ENCODE results near the gene IGF1. TPM values are rescaled to one million over a fixed set of nuclear protein-coding genes. Genes with fewer than 3 reads are reported as not detected.

The IGF1 gene
- total and polyA plus RNA-seq, 4 experiments from 2014 or later, result not detected

DNA sequence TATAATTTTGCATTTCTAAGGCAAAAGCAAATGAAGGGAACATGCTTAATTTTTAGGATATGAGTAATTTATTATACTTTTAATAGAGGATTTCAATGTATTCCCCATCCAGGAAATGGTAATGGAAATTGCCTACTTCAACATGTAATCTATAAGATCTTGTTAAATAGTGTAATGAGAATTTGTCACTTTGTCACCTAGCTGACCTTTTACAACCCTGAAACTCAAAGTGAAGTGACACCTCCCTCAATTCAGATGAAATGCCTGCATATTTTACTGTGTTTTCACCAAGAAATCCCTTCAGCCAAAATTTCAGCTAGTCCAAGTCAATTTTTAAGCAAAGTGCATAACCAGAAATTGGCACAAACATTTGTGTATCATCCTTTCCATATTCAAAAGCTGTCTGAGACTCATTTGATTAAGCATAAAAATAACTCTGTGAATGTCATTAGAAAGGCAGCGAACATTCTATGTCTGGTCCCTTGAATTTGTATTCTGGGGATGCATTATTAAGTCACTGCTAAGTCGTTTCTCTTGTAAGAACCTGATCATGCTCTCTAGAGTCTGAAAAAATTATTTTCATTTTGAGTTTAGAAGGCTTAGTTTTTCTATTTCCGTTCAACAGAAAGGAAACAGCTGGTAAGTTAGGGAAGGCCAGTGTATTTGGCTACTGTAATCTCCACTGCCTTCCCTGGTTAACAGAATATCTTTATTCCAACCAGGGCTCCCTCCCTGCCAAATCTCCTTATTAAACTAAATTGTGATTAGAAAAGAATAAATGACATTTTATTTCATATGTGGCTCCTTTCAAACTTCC, 100.8 kb downstream of the IGF1 start:
- H3K27me3 Mint-ChIP-seq, result peaks cover 1 to 2% of the 10 kb centered on the region in 2 donors
- DNase-seq, result no peak
- H3K27ac Mint-ChIP-seq, result no peak overlapping the region
- intact Hi-C loops (cut with micrococcal nuclease), result no loop called here
- Histone ChIP-seq H3K4me1 (ENCODE audit: insufficient read depth, low read length) (no peaks in the 10 kb centered on the region), H3K36me3 (ENCODE audit: insufficient read depth, low read length) (no peaks in the 10 kb centered on the region), H3K4me3 (ENCODE audit: low read length in 2 of 2) (no peak overlapping the region), H3K9me3 (ENCODE audit: control insufficient read depth in 1 of 2, low read length in 2 of 2) (no peaks in the 10 kb centered on the region), H3K27ac (ENCODE audit: low read depth, low read length) (no peak overlapping the region), H3K27me3 (ENCODE audit: insufficient read depth, low read length) (no peaks in the 10 kb centered on the region)
- ChIA-PET POLR2A (ENCODE audit: partially characterized antibody) (no interaction called here), CTCF (ENCODE audit: partially characterized antibody) (no interaction called here)
- H3K4me1 Mint-ChIP-seq, result no peaks in the 10 kb centered on the region
- peaks cover 0 to 15% (median 5%) of the 10 kb centered on the region in 8 donors for H3K9me3 Mint-ChIP-seq
- H3K36me3 Mint-ChIP-seq, result no peaks in the 10 kb centered on the region
- no peak overlapping the region for H3K4me3 Mint-ChIP-seq

DNA sequence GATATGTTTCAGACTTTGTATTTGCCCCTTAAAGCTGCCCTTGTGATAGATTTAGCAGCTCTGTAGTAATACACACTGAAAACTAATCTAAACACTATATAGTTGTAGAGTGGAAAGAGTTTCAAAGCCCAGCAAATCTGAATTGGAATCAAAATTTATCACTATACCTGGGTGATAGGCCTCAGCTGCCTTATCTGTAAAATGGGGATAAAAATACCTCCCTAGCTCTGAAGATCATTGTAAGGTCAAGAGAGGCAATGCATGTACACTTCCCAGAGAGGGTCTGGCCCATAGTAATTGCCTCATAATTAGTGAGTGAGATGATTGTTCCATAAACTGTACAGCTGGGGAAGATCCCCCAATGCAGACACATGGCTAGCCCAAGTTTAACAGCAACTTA, 103.6 kb downstream of the IGF1 start:
- intact Hi-C loops (cut with micrococcal nuclease), result no loop called here
- Mint-ChIP-seq H3K36me3 (no peaks in the 10 kb centered on the region), H3K27ac (no peak overlapping the region), H3K9me3 (peaks cover 0 to 3% (median 0%) of the 10 kb centered on the region in 8 donors), H3K27me3 (peaks cover 0 to 2% of the 10 kb centered on the region in 2 donors), H3K4me1 (no peaks in the 10 kb centered on the region), H3K4me3 (no peak overlapping the region)
- no peaks in the 10 kb centered on the region for H3K27me3 ChIP-seq (ENCODE audit: insufficient read depth, low read length)
- no peaks in the 10 kb centered on the region for H3K9me3 ChIP-seq (ENCODE audit: control insufficient read depth in 1 of 2, low read length in 2 of 2)
- no peaks in the 10 kb centered on the region for H3K36me3 ChIP-seq (ENCODE audit: insufficient read depth, low read length)
- no peak for DNase-seq
- POLR2A ChIA-PET (ENCODE audit: partially characterized antibody), result no interaction called here
- H3K27ac ChIP-seq (ENCODE audit: low read depth, low read length), result no peak overlapping the region
- H3K4me3 ChIP-seq (ENCODE audit: low read length in 2 of 2), result no peak overlapping the region
- no peaks in the 10 kb centered on the region for H3K4me1 ChIP-seq (ENCODE audit: insufficient read depth, low read length)
- CTCF ChIA-PET (ENCODE audit: partially characterized antibody), result interaction anchor here (1.3 kb wide), 1 partner anchor 10 kb away, joined by 3 read pairs; no protein-coding TSS in a partner anchor

DNA sequence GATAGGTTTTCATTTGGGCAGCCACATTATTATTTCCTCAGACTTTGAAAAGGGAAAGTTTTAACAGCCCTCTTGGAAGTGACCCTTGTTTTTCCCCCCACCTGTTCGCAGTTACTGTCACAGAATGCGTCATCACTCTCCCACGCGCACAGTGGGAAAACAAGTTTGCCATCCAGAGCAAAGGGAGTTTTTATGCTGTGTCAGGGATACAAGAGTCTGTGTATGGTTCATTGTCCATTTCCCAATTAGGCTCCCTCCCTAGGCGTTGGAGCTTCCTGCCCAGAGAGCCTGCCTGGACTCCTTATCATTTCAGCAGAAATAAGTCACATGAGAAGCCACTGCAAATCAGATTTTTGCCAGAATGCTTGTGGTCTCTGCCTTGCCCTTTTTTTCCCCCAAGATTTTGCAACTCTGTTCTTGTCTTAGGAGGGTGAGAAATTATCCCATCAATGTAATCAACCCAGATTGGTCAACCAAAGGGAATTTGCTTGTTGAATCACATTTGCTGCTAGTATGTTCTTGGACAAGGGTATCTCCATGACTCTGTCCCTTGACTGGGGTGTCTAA, 104.1 kb downstream of the IGF1 start:
- Mint-ChIP-seq H3K27ac (no peak overlapping the region), H3K4me1 (no peaks in the 10 kb centered on the region), H3K9me3 (peaks cover 0 to 3% (median 0%) of the 10 kb centered on the region in 8 donors), H3K4me3 (no peak overlapping the region), H3K36me3 (no peaks in the 10 kb centered on the region), H3K27me3 (peaks cover 0 to 2% of the 10 kb centered on the region in 2 donors)
- Histone ChIP-seq H3K36me3 (ENCODE audit: insufficient read depth, low read length) (no peaks in the 10 kb centered on the region), H3K27me3 (ENCODE audit: insufficient read depth, low read length) (no peaks in the 10 kb centered on the region), H3K4me3 (ENCODE audit: low read length in 2 of 2) (no peak overlapping the region), H3K9me3 (ENCODE audit: control insufficient read depth in 1 of 2, low read length in 2 of 2) (no peaks in the 10 kb centered on the region), H3K4me1 (ENCODE audit: insufficient read depth, low read length) (no peaks in the 10 kb centered on the region), H3K27ac (ENCODE audit: low read depth, low read length) (no peak overlapping the region)
- POLR2A ChIA-PET (ENCODE audit: partially characterized antibody), result no interaction called here
- CTCF ChIA-PET (ENCODE audit: partially characterized antibody), result interaction anchor here (1.3 kb wide), 1 partner anchor 108 kb away, joined by 3 read pairs; no protein-coding TSS in a partner anchor
- no peak for DNase-seq
- intact Hi-C loops (cut with micrococcal nuclease), result no loop called here

DNA sequence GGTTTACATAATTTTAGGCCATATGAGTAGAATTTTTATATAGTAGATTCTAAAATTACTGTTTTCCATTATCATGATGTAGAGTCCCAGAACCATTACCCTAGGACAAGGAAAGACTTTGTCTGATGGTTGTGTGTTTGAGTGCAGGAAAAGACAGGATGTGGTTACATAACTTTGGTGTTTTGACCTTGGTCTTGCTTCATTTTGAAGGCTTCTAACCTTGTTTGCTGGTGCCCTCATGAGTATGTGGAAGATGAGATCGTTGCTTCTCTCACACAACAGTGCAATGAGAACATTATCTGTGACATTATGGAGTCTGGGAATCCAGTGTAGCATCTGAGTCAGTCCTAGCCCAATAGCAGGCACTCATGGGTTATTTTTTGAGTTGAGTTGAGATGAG, 106.2 kb downstream of the IGF1 start:
- ChIA-PET POLR2A (ENCODE audit: partially characterized antibody) (no interaction called here), CTCF (ENCODE audit: partially characterized antibody) (no interaction called here)
- Mint-ChIP-seq H3K27ac (no peak overlapping the region), H3K4me3 (no peak overlapping the region), H3K36me3 (no peaks in the 10 kb centered on the region), H3K4me1 (no peaks in the 10 kb centered on the region), H3K27me3 (peaks cover 0 to 2% of the 10 kb centered on the region in 2 donors), H3K9me3 (peaks cover 0 to 5% (median under 1%) of the 10 kb centered on the region in 8 donors)
- no peaks in the 10 kb centered on the region for H3K4me1 ChIP-seq (ENCODE audit: insufficient read depth, low read length)
- H3K9me3 ChIP-seq (ENCODE audit: control insufficient read depth in 1 of 2, low read length in 2 of 2), result no peaks in the 10 kb centered on the region
- no peaks in the 10 kb centered on the region for H3K27me3 ChIP-seq (ENCODE audit: insufficient read depth, low read length)
- intact Hi-C loops (cut with micrococcal nuclease), result no loop called here
- DNase-seq, result no peak
- no peak overlapping the region for H3K27ac ChIP-seq (ENCODE audit: low read depth, low read length)
- H3K36me3 ChIP-seq (ENCODE audit: insufficient read depth, low read length), result no peaks in the 10 kb centered on the region
- H3K4me3 ChIP-seq (ENCODE audit: low read length in 2 of 2), result no peak overlapping the region

DNA sequence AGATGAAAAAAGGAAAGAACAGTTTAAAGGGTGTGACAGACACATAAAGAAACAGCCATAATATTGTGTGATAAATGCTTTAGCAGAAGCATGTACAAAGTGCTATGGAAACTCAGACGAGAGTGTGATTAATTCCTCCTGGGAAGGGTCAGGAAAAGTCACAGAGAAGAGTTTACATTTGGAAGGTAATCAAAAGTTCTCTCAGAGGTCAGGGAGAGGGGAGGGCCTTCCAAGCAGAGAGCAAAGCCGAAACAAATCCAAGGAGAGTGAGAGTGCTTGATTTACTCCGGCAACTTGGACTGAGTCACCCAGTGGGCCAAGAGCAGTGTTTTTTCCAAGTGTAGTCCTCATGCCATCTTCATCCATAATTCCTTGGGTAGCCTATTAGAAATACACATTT, 108.3 kb downstream of the IGF1 start:
- intact Hi-C loops (cut with micrococcal nuclease), result no loop called here
- Histone ChIP-seq H3K4me1 (ENCODE audit: insufficient read depth, low read length) (no peaks in the 10 kb centered on the region), H3K27me3 (ENCODE audit: insufficient read depth, low read length) (no peaks in the 10 kb centered on the region), H3K4me3 (ENCODE audit: low read length in 2 of 2) (no peak overlapping the region), H3K9me3 (ENCODE audit: control insufficient read depth in 1 of 2, low read length in 2 of 2) (no peaks in the 10 kb centered on the region), H3K36me3 (ENCODE audit: insufficient read depth, low read length) (no peaks in the 10 kb centered on the region), H3K27ac (ENCODE audit: low read depth, low read length) (no peak overlapping the region)
- no peak for DNase-seq
- H3K4me1 Mint-ChIP-seq, result no peaks in the 10 kb centered on the region
- H3K27me3 Mint-ChIP-seq, result no peaks in the 10 kb centered on the region
- peaks cover 0 to 11% (median 4%) of the 10 kb centered on the region in 8 donors for H3K9me3 Mint-ChIP-seq
- POLR2A ChIA-PET (ENCODE audit: partially characterized antibody), result no interaction called here
- H3K36me3 Mint-ChIP-seq, result no peaks in the 10 kb centered on the region
- no peak overlapping the region for H3K4me3 Mint-ChIP-seq
- no peak overlapping the region for H3K27ac Mint-ChIP-seq
- CTCF ChIA-PET (ENCODE audit: partially characterized antibody), result no interaction called here

DNA sequence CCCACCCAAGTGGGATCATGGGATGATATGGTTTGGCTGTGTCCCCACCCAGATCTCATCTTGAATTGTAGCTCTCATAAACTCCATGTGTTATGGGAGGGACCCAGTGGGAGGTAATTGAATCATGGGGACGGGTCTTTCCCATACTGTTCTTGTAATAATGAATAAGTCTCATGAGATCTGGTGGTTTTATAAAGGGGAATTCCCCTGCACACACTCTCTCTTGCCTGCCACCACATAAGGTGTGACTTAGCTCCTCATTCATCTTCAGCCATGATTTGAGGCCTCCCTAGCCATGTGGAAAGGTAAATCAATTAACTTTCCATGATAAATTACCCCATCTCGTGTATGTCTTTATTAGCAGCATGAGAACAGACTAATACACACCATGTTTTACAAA, 109.2 kb downstream of the IGF1 start:
- H3K9me3 Mint-ChIP-seq, result peaks cover 0 to 11% (median 4%) of the 10 kb centered on the region in 8 donors

DNA sequence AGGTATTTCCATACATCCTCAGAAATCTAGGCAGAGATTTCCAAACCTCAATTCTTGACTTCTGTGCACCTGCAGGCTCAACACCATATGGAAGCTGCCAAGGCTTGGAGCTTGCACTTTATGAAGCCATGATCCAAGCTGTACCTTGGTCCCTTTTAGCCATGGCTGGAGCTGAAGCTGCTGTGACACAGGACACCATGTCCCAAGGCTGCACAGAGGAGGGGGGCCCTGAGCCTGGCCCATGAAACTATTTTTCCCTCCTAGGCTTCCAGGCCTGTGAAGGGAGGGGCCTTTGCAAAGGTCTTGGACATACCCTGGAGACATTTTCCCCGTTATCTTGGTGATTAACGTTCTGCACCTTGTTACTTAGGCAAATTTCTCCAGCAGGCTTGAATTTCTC, 110.5 kb downstream of the IGF1 start:
- Histone ChIP-seq H3K9me3 (ENCODE audit: control insufficient read depth in 1 of 2, low read length in 2 of 2) (no peaks in the 10 kb centered on the region), H3K4me3 (ENCODE audit: low read length in 2 of 2) (no peak overlapping the region), H3K4me1 (ENCODE audit: insufficient read depth, low read length) (no peaks in the 10 kb centered on the region), H3K27me3 (ENCODE audit: insufficient read depth, low read length) (no peaks in the 10 kb centered on the region), H3K36me3 (ENCODE audit: insufficient read depth, low read length) (no peaks in the 10 kb centered on the region), H3K27ac (ENCODE audit: low read depth, low read length) (no peak overlapping the region)
- intact Hi-C loops (cut with micrococcal nuclease), result no loop called here
- POLR2A ChIA-PET (ENCODE audit: partially characterized antibody), result no interaction called here
- Mint-ChIP-seq H3K4me3 (no peak overlapping the region), H3K9me3 (peaks cover 0 to 11% (median 4%) of the 10 kb centered on the region in 8 donors), H3K27ac (no peak overlapping the region), H3K36me3 (no peaks in the 10 kb centered on the region), H3K27me3 (peaks cover 0 to 3% of the 10 kb centered on the region in 2 donors), H3K4me1 (no peaks in the 10 kb centered on the region)
- CTCF ChIA-PET (ENCODE audit: partially characterized antibody), result no interaction called here
- no peak for DNase-seq

More for the DNA sequence above, 109.2 kb downstream of the IGF1 start:
- Histone ChIP-seq H3K27me3 (ENCODE audit: insufficient read depth, low read length) (no peaks in the 10 kb centered on the region), H3K36me3 (ENCODE audit: insufficient read depth, low read length) (no peaks in the 10 kb centered on the region), H3K4me3 (ENCODE audit: low read length in 2 of 2) (no peak overlapping the region), H3K4me1 (ENCODE audit: insufficient read depth, low read length) (no peaks in the 10 kb centered on the region), H3K27ac (ENCODE audit: low read depth, low read length) (no peak overlapping the region), H3K9me3 (ENCODE audit: control insufficient read depth in 1 of 2, low read length in 2 of 2) (no peaks in the 10 kb centered on the region)
- intact Hi-C loops (cut with micrococcal nuclease), result no loop called here
- CTCF ChIA-PET (ENCODE audit: partially characterized antibody), result no interaction called here
- Mint-ChIP-seq H3K4me3 (no peak overlapping the region), H3K36me3 (no peaks in the 10 kb centered on the region), H3K27ac (no peak overlapping the region), H3K4me1 (no peaks in the 10 kb centered on the region), H3K27me3 (peaks cover 0 to 2% of the 10 kb centered on the region in 2 donors)
- DNase-seq, result no peak
- POLR2A ChIA-PET (ENCODE audit: partially characterized antibody), result no interaction called here
